SK-N-SH (cell line): Measurements from ENCODE around the gene TSTD1. TPM values are rescaled to one million over a fixed set of nuclear protein-coding genes. Genes with fewer than 3 reads are reported as not detected.

Experiments used
- CTCF ChIA-PET: fragments of 300-600, 350-600 bp; formaldehyde crosslinking; extraction: SDS; loops from one replicate; lab custom pipeline; 2021; lab: Yijun Ruan, JAX
- POLR2A ChIA-PET: fragments of 350-600 bp; sonication (Branson Sonifier 250); formaldehyde crosslinking; extraction: SDS; loops from one replicate; lab custom pipeline; 2020; ENCODE audit warnings: antibody characterized with exemption, inconsistent platforms; lab: Yijun Ruan, JAX
- DNase-seq: peaks from one replicate; pipeline ENCODE4 v3.0.0; 2012
- H2AFZ ChIP-seq: fragments of 200-600 bp; sonication (generic); 2 replicates; pipeline ENCODE4 v1.8.1; 2016; ENCODE audit warnings: antibody characterized with exemption, mild to moderate bottlenecking, low read depth
- H3F3A ChIP-seq: fragments of 200-600 bp; sonication (generic); replicated peaks from 2 replicates; pipeline ENCODE3; 2016; ENCODE audit warnings: antibody characterized with exemption, mild to moderate bottlenecking; ENCODE audit not compliant: insufficient read depth
- H3K27ac ChIP-seq, 2 experiments: fragments of 200-500 bp in 1 of 2; fragments of 200-600 bp in 1 of 2; sonication (Bioruptor generic) in 1 of 2; sonication (generic), shearing (Covaris generic) in 1 of 2; 2 replicates each; pipeline versions ENCODE4 v1.5.1 to v1.6.1; 2014 to 2016; ENCODE audit warnings: low read depth in 2 of 2, inconsistent platforms in 1 of 2, low read length in 1 of 2, mild to moderate bottlenecking in 1 of 2, mixed read lengths in 1 of 2
- H3K27me3 ChIP-seq: fragments of 200-600 bp; sonication (generic), shearing (Covaris generic); 2 replicates; pipeline ENCODE4 v1.6.1; 2016; ENCODE audit warnings: mixed run types; ENCODE audit not compliant: insufficient read depth
- H3K36me3 ChIP-seq, 2 experiments: fragments of 200-500 bp in 1 of 2; fragments of 200-600 bp in 1 of 2; sonication (Bioruptor generic) in 1 of 2; sonication (generic) in 1 of 2; replicated peaks in 1 of 2; 2 replicates each; pipeline versions ENCODE3 to v1.5.1; 2014 to 2016; ENCODE audit warnings: low read length in 1 of 2, mild to moderate bottlenecking in 1 of 2; ENCODE audit not compliant: insufficient read depth in 2 of 2, control insufficient read depth in 1 of 2
- H3K4me1 ChIP-seq, 2 experiments: fragments of 200-500 bp in 1 of 2; fragments of 200-600 bp in 1 of 2; sonication (Bioruptor generic) in 1 of 2; sonication (generic), shearing (Covaris generic) in 1 of 2; 2 replicates each; pipeline versions ENCODE4 v1.5.1 to v1.6.1; 2014 to 2016; ENCODE audit warnings: low read depth in 1 of 2, low read length in 1 of 2, mixed run types in 1 of 2; ENCODE audit not compliant: insufficient read depth in 2 of 2, control insufficient read depth in 1 of 2
- H3K4me2 ChIP-seq: fragments of 200-600 bp; sonication (generic), shearing (Covaris generic); 2 replicates; pipeline ENCODE4 v1.6.1; 2017; ENCODE audit warnings: mixed run types
- H3K4me3 ChIP-seq, 2 experiments: fragments of 200-500 bp in 1 of 2; fragments of 200-600 bp in 1 of 2; sonication (Bioruptor generic) in 1 of 2; sonication (generic), shearing (Covaris generic) in 1 of 2; 2 replicates each; pipeline versions ENCODE4 v1.5.1 to v1.8.1; 2014 to 2016; ENCODE audit warnings: low read depth in 2 of 2, inconsistent platforms in 1 of 2, low read length in 1 of 2, mild to moderate bottlenecking in 1 of 2, mixed read lengths in 1 of 2, moderate library complexity in 1 of 2
- H3K79me2 ChIP-seq: fragments of 200-600 bp; sonication (generic); 2 replicates; pipeline ENCODE4 v1.8.1; 2017; ENCODE audit warnings: mild to moderate bottlenecking; ENCODE audit not compliant: insufficient read depth
- H3K9ac ChIP-seq: fragments of 200-600 bp; sonication (generic); 2 replicates; pipeline ENCODE4 v1.6.1; 2017; ENCODE audit warnings: mixed run types
- H3K9me2 ChIP-seq: fragments of 200-600 bp; sonication (generic); 2 replicates; pipeline ENCODE4 v1.6.1; 2017; ENCODE audit warnings: mixed run types
- H3K9me3 ChIP-seq: fragments of 200-600 bp; sonication (generic); 2 replicates; pipeline ENCODE4 v1.6.1; 2017; ENCODE audit warnings: mixed run types, mild to moderate bottlenecking, moderate library complexity
- H4K20me1 ChIP-seq: fragments of 200-600 bp; sonication (generic); 2 replicates; pipeline ENCODE4 v1.6.1; 2017; ENCODE audit warnings: mild to moderate bottlenecking, mixed run types; ENCODE audit not compliant: insufficient read depth
- CHD2 ChIP-seq: fragments of 150-350 bp; IDR thresholded peaks from 2 replicates; pipeline ENCODE4 v1.6.1; 2018; ENCODE audit warnings: low read length; ENCODE audit not compliant: partially characterized antibody
- CTCF ChIP-seq: fragments of 200-600 bp; sonication (generic); IDR thresholded peaks from 2 replicates; pipeline ENCODE4 v1.6.1; 2017; ENCODE audit warnings: antibody characterized with exemption, mild to moderate bottlenecking, moderate library complexity
- EP300 ChIP-seq, 2 experiments: IDR thresholded peaks; 2 replicates each; pipeline versions ENCODE4 v1.4.0 to v1.6.1; 2012; ENCODE audit warnings: borderline replicate concordance in 1 of 2, low read depth in 1 of 2, low read length in 1 of 2
- FOXJ3 ChIP-seq: sonication (generic); formaldehyde crosslinking; IDR thresholded peaks from 2 replicates; pipeline ENCODE4 v1.5.1; 2020; ENCODE audit warnings: mild to moderate bottlenecking, missing genetic modification reagents
- FOXM1 ChIP-seq: IDR thresholded peaks from 2 replicates; pipeline ENCODE4 v1.4.0; 2012; ENCODE audit warnings: low read depth, mild to moderate bottlenecking
- GABPA ChIP-seq: IDR thresholded peaks from 2 replicates; pipeline ENCODE4 v1.4.0; 2012; ENCODE audit warnings: low read depth, mild to moderate bottlenecking
- GATA2 ChIP-seq: sonication (generic); formaldehyde crosslinking; IDR thresholded peaks from 2 replicates; pipeline ENCODE4 v1.5.0; 2020; ENCODE audit warnings: mild to moderate bottlenecking, missing genetic modification reagents
- JUND ChIP-seq: IDR thresholded peaks from 2 replicates; pipeline ENCODE4 v1.4.0; 2012
- MAX ChIP-seq: IDR thresholded peaks from 2 replicates; pipeline ENCODE4 v1.4.0; 2012; ENCODE audit warnings: low read depth
- MEF2A ChIP-seq: IDR thresholded peaks from 2 replicates; pipeline ENCODE4 v1.4.0; 2012; ENCODE audit warnings: low read depth, borderline replicate concordance
- NRF1 ChIP-seq: IDR thresholded peaks from 2 replicates; pipeline ENCODE4 v1.6.1; 2012; ENCODE audit warnings: low read depth, mild to moderate bottlenecking, low read length
- PBX3 ChIP-seq: IDR thresholded peaks from 2 replicates; pipeline ENCODE4; 2012
- RAD21 ChIP-seq: IDR thresholded peaks from 2 replicates; pipeline ENCODE4 v1.6.1; 2012; ENCODE audit warnings: mild to moderate bottlenecking, low read length
- RCOR1 ChIP-seq: fragments of 150-350 bp; IDR thresholded peaks from 2 replicates; pipeline ENCODE4 v1.6.1; 2017; ENCODE audit warnings: antibody characterized with exemption, low read length
- RXRA ChIP-seq: IDR thresholded peaks from 2 replicates; pipeline ENCODE4 v1.4.0; 2012; ENCODE audit warnings: low read depth, mild to moderate bottlenecking, borderline replicate concordance
- SIN3A ChIP-seq: IDR thresholded peaks from 2 replicates; pipeline ENCODE4 v1.6.1; 2012; ENCODE audit warnings: low read depth, mild to moderate bottlenecking, low read length, moderate library complexity, borderline replicate concordance
- TCF12 ChIP-seq: IDR thresholded peaks from 2 replicates; pipeline ENCODE4 v1.4.0; 2012
- USF1 ChIP-seq: IDR thresholded peaks from 2 replicates; pipeline ENCODE4 v1.4.0; 2012; ENCODE audit warnings: low read depth, borderline replicate concordance
- WGBS: methylation state at CpG from one replicate; pipeline ENCODE4 v1.1.6; 2017; ENCODE audit warnings: low lambda C conversion rate; 5-methylcytosine and 5-hydroxymethylcytosine counted together
- polyA plus RNA-seq, 3 experiments: library from polyadenylated mRNA; depleted of rRNA; stranded (reverse); fragments of >200 nt; gene quantifications; 2 replicates each; pipeline ENCODE4 v1.2.3, GENCODE V29; 2012

TSTD1 gene
- polyA plus RNA-seq, 1 of the 3 experiments (the other 2 are of a cell fraction) = 93.9 TPM

DNA sequence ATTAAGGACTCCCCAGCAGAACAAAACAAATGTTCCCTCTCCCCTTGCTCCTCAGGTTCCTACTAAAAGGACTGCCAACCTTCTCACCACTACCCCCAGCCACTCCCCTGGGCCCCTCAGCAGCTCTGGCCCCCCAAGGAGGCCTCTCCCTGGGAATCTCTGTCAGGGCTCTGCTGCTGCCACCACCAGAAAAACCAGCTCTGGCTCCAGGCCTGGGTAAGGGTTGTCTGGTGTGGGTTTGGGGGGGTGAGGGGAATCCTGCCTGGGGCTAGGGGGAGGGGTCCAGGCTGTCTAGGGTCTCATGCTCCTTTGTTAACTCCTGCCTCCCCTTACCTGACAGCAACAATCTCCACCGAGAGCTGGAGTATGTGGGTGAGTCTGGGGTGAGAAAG, 45.8 kb upstream of the TSTD1 start:
- 0 out of 2 replicates have a peak overlapping the region, but pooled peaks have one; percentile 47 for H2AFZ ChIP-seq
- no peak overlapping the region for H3K4me3 ChIP-seq
- H3K9ac ChIP-seq = no peak overlapping the region
- H3K36me3 ChIP-seq = no peaks in the 10 kb centered on the region
- H3K9me2 ChIP-seq = no peaks in the 10 kb centered on the region
- TF ChIP-seq MAX (no peak), RAD21 (no peak), GABPA (no peak), GATA2 (CRISPR knock-in tag) (no peak), RCOR1 (no peak), CTCF (no peak), USF1 (no peak), MEF2A (no peak), JUND (no peak), PBX3 (no peak), EP300 (IDR thresholded peaks at IDR 0.05; ENCODE audit: borderline replicate concordance in 1 of 2, low read depth in 1 of 2, low read length in 1 of 2) (no peak), RXRA (no peak), SIN3A (no peak), NRF1 (no peak), FOXM1 (no peak), TCF12 (no peak), FOXJ3 (CRISPR knock-in tag) (no peak), CHD2 (no peak)
- no peak for DNase-seq
- peaks cover 8 to 13% of the 10 kb centered on the region in 2 experiments; a peak in 2 of 4 replicates for H3K4me1 ChIP-seq
- WGBS = 80% methylated on average over 1 of the region's 1 CpG
- ChIA-PET CTCF (interaction anchor here (0.7 to 22.7 kb wide), 3 partner anchors 10 to 13 kb away, joined by 3 to 198 read pairs (median 3); partner anchors contain the start of gene KLHDC9), POLR2A (no interaction called here)
- no peaks in the 10 kb centered on the region for H3K79me2 ChIP-seq
- H3K9me3 ChIP-seq = no peaks in the 10 kb centered on the region
- no peak overlapping the region for H3K27ac ChIP-seq
- H3F3A ChIP-seq = no peaks in the 10 kb centered on the region
- H3K4me2 ChIP-seq = peak overlapping the region; percentile 19; the same call in 1 of the 2 replicates
- H4K20me1 ChIP-seq = no peaks in the 10 kb centered on the region
- no peaks in the 10 kb centered on the region for H3K27me3 ChIP-seq
